ENCODE measurements around the gene MCU. TPM values are rescaled to one million over a fixed set of nuclear protein-coding genes. Genes with fewer than 3 reads are reported as not detected.

The MCU gene
- total and polyA plus RNA-seq, 2 of the 4 experiments (the other 2 are of a cell fraction) = 36.2 to 36.7 TPM

DNA sequence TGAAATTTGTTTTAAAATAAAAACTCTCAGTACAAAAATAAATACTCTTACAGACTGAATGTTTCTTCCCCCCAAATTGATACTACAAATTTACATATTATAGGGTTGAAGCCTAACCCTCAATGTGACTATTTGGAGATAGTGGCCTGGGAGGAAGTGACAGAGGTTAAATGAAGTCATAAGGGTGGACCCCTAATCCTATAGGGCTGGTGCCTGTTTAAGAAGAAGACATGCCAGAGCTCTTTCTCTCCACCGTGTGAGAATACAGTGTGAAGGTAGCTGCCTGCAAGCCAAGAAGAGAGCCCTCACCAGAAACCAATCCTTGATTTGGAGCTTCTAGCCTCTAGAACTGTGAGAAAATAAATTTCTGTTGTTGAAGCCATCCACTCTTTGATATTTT, 67.6 kb downstream of the MCU start:
- intact Hi-C loops (cut with micrococcal nuclease) (no loop called here), dilution Hi-C loops (cut with HindIII; ENCODE audit: low sequenced_read_pairs, unreplicated experiment) (no loop called here), in situ Hi-C loops (cut with MboI; ENCODE audit: low sequenced_read_pairs) (no loop called here)
- no peak overlapping the region for H2BK120ac ChIP-seq (ENCODE audit: low read depth, low read length)
- no peak overlapping the region for H3K23ac ChIP-seq (ENCODE audit: low read depth, low read length)
- no peak overlapping the region for H2BK20ac ChIP-seq (ENCODE audit: low read depth, low read length)
- peaks cover 1% of the 10 kb centered on the region for H3K9me1 ChIP-seq (ENCODE audit: insufficient read depth, low read length)
- H2BK5ac ChIP-seq (ENCODE audit: low read depth, low read length, poor library complexity, severe bottlenecking) = no peak overlapping the region
- no peak overlapping the region for H3K4me3 ChIP-seq (ENCODE audit: insufficient read depth, low read depth, low read length)
- no peak overlapping the region for H3K27ac ChIP-seq (ENCODE audit: insufficient read depth, low read length)
- H3K4ac ChIP-seq (ENCODE audit: low read depth, low read length) = no peak overlapping the region
- no peaks in the 10 kb centered on the region for H3K27me3 ChIP-seq (ENCODE audit: control insufficient read depth, insufficient read depth, low read length)
- H2BK15ac ChIP-seq (ENCODE audit: low read depth, low read length) = no peak overlapping the region
- H3K9me3 ChIP-seq (ENCODE audit: control insufficient read depth, insufficient read depth, low read length) = no peaks in the 10 kb centered on the region
- H3K14ac ChIP-seq (replicated peaks; ENCODE audit: low read depth, low read length) = 0 out of 2 replicates have a peak overlapping the region, but pooled peaks have one; percentile 29
- H4K8ac ChIP-seq (ENCODE audit: low read depth in 2 of 2, low read length in 2 of 2) = no peak overlapping the region; a peak in 1 of 4 replicates
- ChIA-PET CTCF (no interaction called here), POLR2A (ENCODE audit: unreplicated experiment) (no interaction called here)
- no peak for DNase-seq
- peaks cover 32 to 66% of the 10 kb centered on the region in 2 experiments for H3K79me1 ChIP-seq (ENCODE audit: low read depth in 1 of 2, low read length in 2 of 2)
- H3K56ac ChIP-seq (ENCODE audit: extremely low read depth, insufficient read depth, low read length) = no peak overlapping the region
- BruUV-seq (replicated peaks) = no TSS peak
- H3K4me2 ChIP-seq (ENCODE audit: low read depth, low read length) = no peak overlapping the region
- H3K4me1 ChIP-seq (ENCODE audit: control insufficient read depth, insufficient read depth, low read length) = peaks cover 3% of the 10 kb centered on the region; the same call in 1 of the 2 replicates
- H2AFZ ChIP-seq (replicated peaks; ENCODE audit: low read length, poor library complexity) = no peak overlapping the region
- no peak overlapping the region for H3K9ac ChIP-seq (ENCODE audit: low read depth, low read length)
- no peak overlapping the region for H2AK9ac ChIP-seq (replicated peaks; ENCODE audit: low read depth, low read length, poor library complexity)
- H3K18ac ChIP-seq (ENCODE audit: low read depth, low read length) = no peak overlapping the region
- no peak for ATAC-seq (ENCODE audit: low read depth)
- no peaks in the 10 kb centered on the region for H3K36me3 ChIP-seq (ENCODE audit: control insufficient read depth, insufficient read depth, low read length)
- H2AK5ac ChIP-seq (ENCODE audit: low read depth, low read length) = no peak overlapping the region
- no peak overlapping the region for H4K91ac ChIP-seq (ENCODE audit: insufficient read depth, low read depth, low read length)
- TF ChIP-seq BHLHE40 (IDR thresholded peaks at IDR 0.05; ENCODE audit: low read depth, low read length) (no peak), MAZ (IDR thresholded peaks at IDR 0.05; ENCODE audit: borderline replicate concordance, low read depth, low read length) (no peak), SMC3 (IDR thresholded peaks at IDR 0.05; ENCODE audit: low read depth, low read length) (no peak), RCOR1 (IDR thresholded peaks at IDR 0.05; ENCODE audit: insufficient replicate concordance, low read length) (no peak), CEBPB (IDR thresholded peaks at IDR 0.05; ENCODE audit: low read depth, low read length) (no peak), CHD1 (IDR thresholded peaks at IDR 0.05; ENCODE audit: low read depth, low read length) (no peak), RFX5 (IDR thresholded peaks at IDR 0.05; ENCODE audit: low read depth, low read length) (no peak), POLR2A (IDR thresholded peaks at IDR 0.05; ENCODE audit: low read depth, low read length) (no peak), RAD21 (IDR thresholded peaks at IDR 0.05; ENCODE audit: low read length) (no peak), FOS (IDR thresholded peaks at IDR 0.05; ENCODE audit: low read depth, low read length) (no peak), MAFK (IDR thresholded peaks at IDR 0.05; ENCODE audit: low read depth, low read length) (no peak), NFE2L2 (IDR thresholded peaks at IDR 0.05; ENCODE audit: low read depth, low read length) (no peak)
- TF ChIP-seq, protein P1, sequence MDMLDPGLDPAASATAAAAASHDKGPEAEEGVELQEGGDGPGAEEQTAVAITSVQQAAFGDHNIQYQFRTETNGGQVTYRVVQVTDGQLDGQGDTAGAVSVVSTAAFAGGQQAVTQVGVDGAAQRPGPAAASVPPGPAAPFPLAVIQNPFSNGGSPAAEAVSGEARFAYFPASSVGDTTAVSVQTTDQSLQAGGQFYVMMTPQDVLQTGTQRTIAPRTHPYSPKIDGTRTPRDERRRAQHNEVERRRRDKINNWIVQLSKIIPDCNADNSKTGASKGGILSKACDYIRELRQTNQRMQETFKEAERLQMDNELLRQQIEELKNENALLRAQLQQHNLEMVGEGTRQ (IDR thresholded peaks at IDR 0.05; ENCODE audit: low read depth, low read length) = no peak
- H4K5ac ChIP-seq (ENCODE audit: low read depth, low read length) = no peak overlapping the region
- WGBS, 2 experiments (ENCODE audit: extremely low coverage in 2 of 2, insufficient read length in 1 of 2) = no CpG with 5 or more reads among the region's 1 CpG
- H4K20me1 ChIP-seq (ENCODE audit: insufficient read depth, low read length) = peaks cover 4% of the 10 kb centered on the region; the same call in 1 of the 2 replicates

All from IMR-90 (cell line).